Measurements from ENCODE around the gene SBK2.
"Not testable (repeated sequence)": the region's sequence is repeated elsewhere in the genome, so short reads cannot be mapped to it uniquely, and the experiment has no call there.

SBK2 gene, protein sequence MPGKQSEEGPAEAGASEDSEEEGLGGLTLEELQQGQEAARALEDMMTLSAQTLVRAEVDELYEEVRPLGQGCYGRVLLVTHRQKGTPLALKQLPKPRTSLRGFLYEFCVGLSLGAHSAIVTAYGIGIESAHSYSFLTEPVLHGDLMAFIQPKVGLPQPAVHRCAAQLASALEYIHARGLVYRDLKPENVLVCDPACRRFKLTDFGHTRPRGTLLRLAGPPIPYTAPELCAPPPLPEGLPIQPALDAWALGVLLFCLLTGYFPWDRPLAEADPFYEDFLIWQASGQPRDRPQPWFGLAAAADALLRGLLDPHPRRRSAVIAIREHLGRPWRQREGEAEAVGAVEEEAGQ

DNA sequence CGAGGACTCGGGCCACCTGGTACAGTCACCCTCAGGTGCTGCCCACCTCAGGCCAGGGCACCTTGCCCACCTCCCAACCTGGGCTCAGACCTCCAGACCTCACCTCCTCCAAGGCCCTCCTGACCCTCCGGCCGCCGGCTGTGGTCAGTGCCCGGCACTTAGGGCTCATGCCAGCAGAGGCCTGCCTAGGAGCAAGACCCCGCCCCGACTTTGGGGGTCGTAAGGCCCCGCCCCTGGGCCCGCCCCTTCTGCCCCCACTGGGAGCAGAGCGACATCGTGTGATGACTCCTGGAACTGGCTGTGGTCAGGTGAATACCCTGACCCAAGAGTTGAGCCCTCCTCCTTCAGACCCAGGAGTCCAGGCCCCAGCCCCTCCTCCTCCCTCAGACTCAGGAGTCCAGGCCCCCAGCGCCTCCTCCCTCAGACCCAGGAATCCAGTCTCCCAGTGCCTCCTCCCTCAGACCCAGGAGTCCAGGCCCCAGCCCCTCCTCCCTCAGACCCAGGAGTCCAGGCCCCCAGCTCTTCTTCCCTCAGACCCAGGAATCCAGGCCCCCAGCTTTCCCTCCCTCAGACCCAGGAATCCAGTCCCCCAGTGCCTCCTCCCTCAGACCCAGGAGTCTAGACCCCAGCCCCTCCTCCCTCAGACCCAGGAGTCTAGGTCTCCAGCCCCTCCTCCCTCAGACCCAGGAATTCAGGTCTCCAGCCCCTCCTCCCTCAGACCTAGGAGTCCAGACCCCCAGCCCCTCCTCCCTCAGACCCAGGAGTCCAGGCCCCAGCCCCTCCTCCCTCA is at the start of gene SBK2:
TSS of gene SBK2 (minus strand) at position 183 of the 790 bp plus-strand sequence. CDS start 839 bp downstream, outside the sequence.
- no peak for DNase-seq

- DNase-seq = peak; percentile 44
Observed at GRCh38 chr19:55585658-55586339, 48.9 kb upstream of the SBK2 start.

DNA sequence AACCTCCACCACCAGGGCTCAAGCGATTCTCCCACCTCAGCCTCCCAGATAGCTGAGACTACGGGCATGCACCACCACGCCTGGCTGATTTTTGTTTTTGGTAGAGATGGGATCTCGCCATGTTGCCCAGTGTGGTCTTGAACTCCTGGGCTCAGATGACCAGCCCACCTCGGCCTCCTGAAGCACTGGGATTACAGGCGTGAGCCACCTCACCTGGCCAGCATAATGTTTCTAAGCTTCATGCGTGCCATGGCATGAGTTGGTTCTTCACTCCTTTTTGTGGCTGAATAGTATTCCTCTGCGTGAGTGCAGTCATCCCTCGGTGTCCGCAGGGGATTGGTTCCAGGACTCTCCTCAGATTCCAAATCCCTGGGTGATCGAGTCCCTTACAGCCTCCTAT is 47.9 kb upstream of the SBK2 start:
- no peak for DNase-seq

- DNase-seq = not testable (repeated sequence)
Observed at GRCh38 chr19:55583897-55584296, 47.0 kb upstream of the SBK2 start.

GRCh38 chr19:55582284-55582683 is 45.4 kb upstream of the SBK2 start:
- DNase-seq = not testable (repeated sequence)

- DNase-seq = no peak
Observed at GRCh38 chr19:55581823-55582223, 44.9 kb upstream of the SBK2 start.

GRCh38 chr19:55581145-55581822 is 44.4 kb upstream of the SBK2 start:
- DNase-seq = peak; percentile 32

DNA sequence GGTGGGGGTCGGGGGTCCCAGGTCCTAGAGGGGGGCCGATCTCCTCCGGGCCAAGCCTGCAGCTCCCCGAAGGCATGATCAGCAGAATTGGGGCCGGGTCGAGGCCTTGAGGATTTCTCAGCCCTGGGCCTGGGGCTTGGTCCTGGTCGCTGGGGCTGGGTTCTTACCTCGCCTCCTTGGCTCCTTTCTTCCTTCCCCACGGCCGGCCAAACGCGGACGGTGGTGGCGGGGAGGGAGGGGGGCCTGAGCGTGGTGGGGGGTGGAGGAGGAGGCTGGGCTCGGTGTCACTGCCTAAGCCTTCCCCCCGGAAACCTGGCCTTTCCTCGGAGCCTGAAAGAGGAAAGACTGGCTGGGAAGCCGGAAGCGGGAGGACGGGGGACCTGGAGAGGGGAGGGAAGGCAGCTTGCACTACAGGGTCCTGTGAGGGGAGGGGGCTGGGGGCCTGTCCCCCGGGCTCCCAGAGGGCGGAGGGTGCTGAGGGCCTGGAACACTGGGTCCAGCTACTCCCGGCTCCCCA is 43.8 kb upstream of the SBK2 start, which contains the start of gene ZNF579:
TSS of gene ZNF579 (minus strand) at position 221 of the 517 bp plus-strand sequence. CDS start 1,209 bp downstream, outside the sequence.
- peak; percentile 81 for DNase-seq

DNA sequence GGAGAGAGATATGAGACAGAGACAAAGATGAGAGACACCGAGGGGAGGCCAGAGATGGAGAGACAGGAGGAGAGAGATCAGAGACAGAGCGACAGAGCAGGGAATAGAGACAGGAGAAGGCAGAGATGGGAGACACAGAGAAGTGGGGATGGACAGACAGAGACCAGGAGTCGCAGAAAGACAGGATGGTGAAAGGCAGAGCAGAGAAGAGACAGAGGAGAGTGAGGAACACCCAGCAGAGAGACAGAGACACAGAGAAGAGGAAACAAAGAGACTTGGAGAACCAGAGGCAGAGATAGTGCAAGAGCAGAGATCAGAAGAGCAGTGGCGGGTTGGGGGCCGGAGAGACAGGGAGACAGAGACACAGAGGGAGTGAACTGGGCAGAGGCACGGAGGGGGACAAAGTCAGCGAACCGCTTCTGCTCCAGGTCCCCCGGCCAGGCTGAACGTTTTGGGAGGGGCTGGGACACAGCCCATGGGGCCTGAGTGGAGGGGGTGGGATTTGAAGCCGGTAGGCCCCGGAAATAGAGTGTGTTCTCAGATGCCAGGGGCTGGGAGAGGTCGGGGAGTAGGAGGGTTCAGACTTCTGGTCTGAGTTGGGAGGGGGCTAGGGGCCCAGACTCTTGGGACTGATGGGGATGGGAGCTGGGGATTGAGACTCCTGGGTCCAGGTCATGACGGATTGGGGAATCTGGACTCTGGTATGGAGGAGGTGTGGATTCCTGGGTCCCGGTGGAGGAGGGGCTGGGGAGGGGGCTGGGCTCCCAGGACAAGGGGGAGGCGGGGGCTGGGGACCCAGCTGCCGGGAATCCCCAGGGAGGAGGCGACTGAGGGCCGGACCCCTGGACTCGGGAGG is 43.1 kb upstream of the SBK2 start:
- DNase-seq = no peak

DNA sequence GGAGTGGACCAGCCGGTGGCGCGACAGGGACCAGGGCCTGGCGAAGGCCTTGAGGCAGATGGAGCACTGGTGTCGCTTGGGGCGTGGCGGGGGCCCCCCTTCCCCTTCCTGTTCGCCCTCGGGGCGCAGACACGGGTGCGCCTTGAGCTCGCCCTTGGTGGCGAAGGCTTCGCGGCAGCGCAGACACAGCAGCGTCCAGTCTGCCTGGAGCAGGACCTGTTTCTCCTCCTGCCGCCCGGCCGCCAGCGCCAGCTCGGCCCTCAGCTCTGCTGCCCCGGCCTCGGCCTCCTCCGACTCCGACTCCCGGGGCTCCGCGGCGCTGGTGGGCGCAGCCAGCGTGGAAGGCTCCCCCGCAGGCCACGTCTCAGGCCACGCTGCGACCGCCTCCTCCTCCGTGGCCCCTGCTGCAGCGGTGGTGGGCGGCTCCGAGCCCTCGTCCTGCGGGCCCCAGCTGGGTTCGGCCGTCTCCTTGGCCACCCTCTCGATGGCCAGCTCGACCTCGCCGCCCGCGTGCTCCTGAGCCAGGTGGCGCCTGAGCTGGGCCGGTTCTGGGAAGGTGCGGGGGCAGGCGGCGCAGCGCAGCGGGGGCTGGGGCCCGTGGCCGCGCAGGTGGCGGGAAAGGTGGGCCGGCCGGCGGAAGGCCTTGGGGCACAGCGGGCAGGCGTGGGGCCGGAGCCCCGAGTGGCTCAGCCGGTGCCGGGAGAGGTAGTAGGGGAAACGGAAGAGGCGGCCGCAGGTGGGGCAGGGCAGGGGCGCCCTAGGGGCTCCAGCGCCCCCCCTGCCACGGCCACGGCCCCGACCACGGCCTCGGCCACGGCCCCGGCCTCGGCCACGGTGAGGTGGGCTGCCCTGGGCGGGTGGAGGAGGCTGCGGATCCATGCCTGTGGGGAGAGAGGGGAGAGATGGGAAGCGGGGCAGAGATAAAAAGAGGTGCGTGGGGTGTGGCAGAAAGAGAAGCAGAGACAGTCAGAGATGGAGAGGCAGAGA is 42.1 kb upstream of the SBK2 start:
- DNase-seq = no peak

DNA sequence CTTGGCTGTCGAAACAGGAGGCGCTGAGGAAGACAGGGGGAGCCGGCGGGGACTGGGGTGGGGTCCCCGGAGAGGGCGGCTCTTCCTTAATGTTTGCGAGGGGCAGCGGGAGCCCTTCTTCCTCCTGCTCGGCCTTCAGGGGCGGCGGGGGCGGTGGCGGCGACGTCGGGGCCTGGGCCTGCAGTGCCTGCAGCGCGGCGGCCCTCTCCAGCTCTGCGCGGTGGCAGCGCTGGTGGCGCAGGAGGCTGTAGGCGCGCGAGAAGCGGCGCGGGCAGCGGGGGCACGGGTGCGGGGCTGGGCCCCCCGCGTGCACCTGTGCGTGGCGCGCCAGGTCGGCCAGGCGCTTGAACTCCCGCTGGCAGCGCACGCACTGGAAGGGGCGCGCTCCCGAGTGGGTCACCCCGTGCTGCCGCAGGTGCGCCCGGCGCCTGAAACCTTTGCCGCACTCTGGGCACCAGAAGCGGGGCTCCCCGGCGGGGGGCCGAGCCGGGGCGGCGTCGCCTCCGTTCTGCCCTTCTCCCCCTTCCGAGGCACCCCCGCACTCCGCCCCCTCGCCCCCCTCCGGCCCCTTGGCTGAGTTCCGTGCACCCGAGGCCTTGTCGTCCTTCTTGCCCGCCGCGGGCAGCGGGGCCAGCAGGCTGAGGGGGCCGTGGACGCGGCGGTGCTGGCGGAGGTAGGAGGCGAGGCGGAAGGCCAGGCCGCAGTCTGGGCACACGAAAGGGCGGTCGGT is 41.3 kb upstream of the SBK2 start:
- no peak for DNase-seq

- no peak for DNase-seq
Observed at GRCh38 chr19:55576746-55577145, 39.8 kb upstream of the SBK2 start.

DNA sequence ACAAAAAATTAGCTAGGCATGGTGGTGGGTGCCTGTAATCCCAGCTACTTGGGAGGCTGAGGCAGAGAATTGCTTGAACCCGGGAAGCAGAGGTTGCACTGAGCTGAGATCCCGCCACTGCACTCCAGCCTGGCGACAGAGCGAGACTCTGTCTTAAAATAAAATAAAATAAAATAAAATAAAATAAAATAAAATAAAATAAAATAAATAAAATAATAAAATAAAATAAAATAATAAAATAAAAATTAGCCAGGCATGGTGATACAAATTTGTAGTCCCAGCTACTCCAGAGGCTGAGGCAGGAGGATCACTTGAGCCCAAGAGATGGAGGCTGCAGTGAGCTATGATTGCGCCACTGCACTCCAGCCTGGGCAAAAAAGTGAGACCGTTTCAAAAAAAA is 37.0 kb upstream of the SBK2 start:
- DNase-seq = not testable (repeated sequence)

- DNase-seq = not testable (repeated sequence)
Observed at GRCh38 chr19:55569477-55569876, 32.5 kb upstream of the SBK2 start.

- DNase-seq = no peak
Observed at GRCh38 chr19:55567708-55568328, 30.9 kb upstream of the SBK2 start.

DNA sequence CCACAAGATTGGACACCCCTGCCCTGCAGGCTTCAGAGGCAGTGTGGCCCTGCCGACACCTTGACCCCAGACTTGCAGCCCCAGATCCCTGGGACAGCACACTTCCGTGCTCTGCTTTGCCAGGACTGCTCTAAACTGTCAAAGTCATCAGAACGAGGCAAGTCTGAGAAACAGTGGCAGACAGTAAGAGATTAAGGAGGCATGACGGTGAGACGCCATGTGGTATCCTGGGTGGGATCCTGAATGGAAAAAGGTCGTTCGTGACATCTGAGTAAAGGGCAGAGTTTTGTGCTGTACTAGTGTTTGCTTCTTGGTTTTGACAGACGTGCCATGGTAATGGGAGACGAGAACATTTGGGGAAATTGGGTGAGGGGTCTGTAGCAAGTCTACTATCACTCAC is 29.9 kb upstream of the SBK2 start:
- DNase-seq = no peak

DNA sequence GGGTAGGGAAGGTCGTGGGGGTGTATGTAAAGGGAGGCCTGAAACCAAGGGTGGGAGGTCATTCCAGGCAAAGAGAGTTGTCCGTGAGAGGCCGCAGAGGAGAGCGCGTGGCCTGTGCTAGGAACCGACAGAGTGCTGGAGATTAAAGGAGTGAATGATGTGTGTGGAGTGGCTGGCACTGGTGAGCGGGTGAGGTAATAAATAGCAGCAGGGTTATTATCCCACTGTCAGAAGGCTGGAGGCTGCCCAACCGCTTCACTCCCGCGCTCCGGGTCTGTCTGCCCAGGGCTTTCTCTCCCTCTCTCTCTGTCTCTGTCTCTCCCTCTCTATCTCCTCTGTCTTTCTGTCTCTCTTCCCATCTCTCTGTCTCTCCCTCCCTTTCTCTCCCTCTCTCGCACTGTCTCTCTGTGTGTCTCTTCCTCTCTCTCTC is 26.3 kb upstream of the SBK2 start:
- DNase-seq = no peak

DNA sequence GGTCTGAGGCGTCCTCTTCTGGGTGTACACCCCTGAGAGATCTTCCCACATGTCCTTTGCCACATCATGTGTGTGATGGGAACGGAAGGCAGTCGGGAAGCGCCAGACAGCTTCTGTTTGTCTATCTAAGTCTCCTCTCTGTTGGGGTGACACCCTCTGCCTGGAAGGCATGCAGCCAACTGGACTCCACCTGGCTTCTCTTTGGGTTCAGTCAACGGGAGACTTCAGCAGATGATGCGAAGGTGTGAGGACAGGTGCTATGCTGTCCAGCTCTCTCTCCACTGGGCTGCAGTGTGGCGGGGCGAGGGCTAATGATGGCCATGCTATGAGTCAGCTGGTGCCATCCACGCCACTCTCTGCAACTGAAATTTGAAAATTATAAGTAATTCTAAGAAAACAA is 22.8 kb upstream of the SBK2 start:
- no peak for DNase-seq

- DNase-seq = no peak
Observed at GRCh38 chr19:55554741-55555152, 17.8 kb upstream of the SBK2 start.
